Liver (tissue), 9 donors: ENCODE data around the gene TMEM59. TPM values are rescaled to one million over a fixed set of nuclear protein-coding genes. Genes with fewer than 3 reads are reported as not detected.

Experiments used
- DNase-seq: peaks from one replicate; pipeline ENCODE4 v3.0.0-alpha.2; 2017; ENCODE audit warnings: low spot score
- H3K27ac ChIP-seq, 2 donors: one replicate each; pipeline ENCODE4 v1.7.0; 2013; ENCODE audit warnings: inconsistent platforms in 2 of 2, low read length in 2 of 2, control low read depth in 1 of 2, low read depth in 1 of 2, mild to moderate bottlenecking in 1 of 2
- H3K27me3 ChIP-seq, 4 donors: one replicate each; pipeline versions ENCODE4 v1.6.1 to v1.7.0; 2013; ENCODE audit warnings: low read length in 3 of 4, inconsistent platforms in 1 of 4, mild to moderate bottlenecking in 1 of 4, moderate library complexity in 1 of 4; ENCODE audit not compliant: control insufficient read depth in 4 of 4, insufficient read depth in 4 of 4
- H3K36me3 ChIP-seq, 4 donors: one replicate each; pipeline versions ENCODE4 v1.6.1 to v1.7.0; 2013; ENCODE audit warnings: low read length in 3 of 4, mild to moderate bottlenecking in 3 of 4, low read depth in 1 of 4, moderate library complexity in 1 of 4; ENCODE audit not compliant: control insufficient read depth in 4 of 4, insufficient read depth in 3 of 4
- H3K4me1 ChIP-seq, 4 donors: one replicate each; pipeline versions ENCODE4 v1.6.1 to v1.7.0; 2013; ENCODE audit warnings: low read length in 3 of 4, mild to moderate bottlenecking in 3 of 4, moderate library complexity in 1 of 4; ENCODE audit not compliant: control insufficient read depth in 4 of 4, insufficient read depth in 4 of 4
- H3K4me3 ChIP-seq, 3 donors: one replicate each; pipeline versions ENCODE4 v1.6.1 to v1.7.0; 2013; ENCODE audit warnings: low read length in 3 of 3, control low read depth in 1 of 3, low read depth in 1 of 3, mild to moderate bottlenecking in 1 of 3
- H3K9ac ChIP-seq, 2 donors: one replicate each; pipeline ENCODE4 v1.7.0; 2013; ENCODE audit warnings: low read length in 2 of 2, mild to moderate bottlenecking in 2 of 2, moderate library complexity in 2 of 2, control low read depth in 1 of 2, low read depth in 1 of 2
- H3K9me3 ChIP-seq, 4 donors: one replicate each; pipeline versions ENCODE4 v1.6.1 to v1.7.0; 2013; ENCODE audit warnings: low read length in 3 of 4; ENCODE audit not compliant: control insufficient read depth in 4 of 4
- EGR1 ChIP-seq, 2 donors: IDR thresholded peaks; 2 replicates each; pipeline ENCODE4 v1.6.1; 2016 to 2018; ENCODE audit warnings: antibody characterized with exemption in 2 of 2, low read depth in 2 of 2
- FOXA1 ChIP-seq: IDR thresholded peaks from 2 replicates; pipeline ENCODE4 v1.6.1; 2016; ENCODE audit warnings: antibody characterized with exemption
- FOXA2 ChIP-seq: IDR thresholded peaks from 2 replicates; pipeline ENCODE4 v1.6.1; 2016; ENCODE audit warnings: antibody characterized with exemption
- GABPA ChIP-seq, 2 donors: IDR thresholded peaks in 1 of 2; conservative IDR thresholded peaks in 1 of 2; 2 replicates each; pipeline ENCODE4 v1.6.1; 2016; ENCODE audit warnings: antibody characterized with exemption in 2 of 2, mild to moderate bottlenecking in 1 of 2, moderate library complexity in 1 of 2
- HNF4A ChIP-seq, 2 donors: conservative IDR thresholded peaks; 2 replicates each; pipeline ENCODE4 v1.6.1; 2016; ENCODE audit warnings: antibody characterized with exemption in 2 of 2, mild to moderate bottlenecking in 2 of 2
- HNF4G ChIP-seq: IDR thresholded peaks from 2 replicates; pipeline ENCODE4 v1.6.1; 2016; ENCODE audit warnings: antibody characterized with exemption
- JUND ChIP-seq, 2 donors: IDR thresholded peaks; 2 replicates each; pipeline ENCODE4 v1.6.1; 2016; ENCODE audit warnings: antibody characterized with exemption in 2 of 2
- NR2F2 ChIP-seq: IDR thresholded peaks from 2 replicates; pipeline ENCODE4 v1.6.1; 2016; ENCODE audit warnings: antibody characterized with exemption
- RAD21 ChIP-seq, 2 donors: IDR thresholded peaks; 2 replicates each; pipeline ENCODE4 v1.6.1; 2016; ENCODE audit warnings: antibody characterized with exemption in 2 of 2, mild to moderate bottlenecking in 2 of 2
- REST ChIP-seq: IDR thresholded peaks from 2 replicates; pipeline ENCODE4 v1.6.1; 2016; ENCODE audit warnings: antibody characterized with exemption, mild to moderate bottlenecking
- RXRA ChIP-seq, 2 donors: IDR thresholded peaks; 2 replicates each; pipeline ENCODE4 v1.6.1; 2017 to 2018; ENCODE audit warnings: antibody characterized with exemption in 2 of 2, mild to moderate bottlenecking in 1 of 2
- SP1 ChIP-seq: IDR thresholded peaks from 2 replicates; pipeline ENCODE4 v1.6.1; 2018; ENCODE audit warnings: antibody characterized with exemption, mild to moderate bottlenecking
- TAF1 ChIP-seq: conservative IDR thresholded peaks from 2 replicates; pipeline ENCODE4 v1.6.1; 2016; ENCODE audit warnings: antibody characterized with exemption, mild to moderate bottlenecking
- YY1 ChIP-seq: IDR thresholded peaks from 2 replicates; pipeline ENCODE4 v1.6.1; 2016; ENCODE audit warnings: antibody characterized with exemption, mild to moderate bottlenecking
- ZBTB33 ChIP-seq: IDR thresholded peaks from 2 replicates; pipeline ENCODE4 v1.6.1; 2016; ENCODE audit warnings: antibody characterized with exemption
- WGBS: extraction: QIAGEN DNeasy Blood & Tissue Kit; methylation state at CpG from one replicate; pipeline ENCODE4 v1.1.7; 2013; 5-methylcytosine and 5-hydroxymethylcytosine counted together
- polyA plus RNA-seq, 2 donors: library from polyadenylated mRNA; stranded (reverse) in 1 of 2; unstranded in 1 of 2; fragments of 200-250 nt in 1 of 2; fragments of >200 nt in 1 of 2; fragmentation: Nextera tagmentation in 1 of 2; extraction: Ambion mirVana in 1 of 2; gene quantifications; one replicate each; pipeline versions ENCODE4 v1.2.1 to v1.2.3, GENCODE V29; 2013 to 2015
- total RNA-seq, 2 donors: library from RNA; depleted of rRNA; stranded (reverse); fragments of >200 nt; gene quantifications; one replicate each; pipeline ENCODE4 v1.2.3, GENCODE V29; 2014
- TF ChIP-seq, protein P1 (sequence below): IDR thresholded peaks from 2 replicates; pipeline ENCODE4 v1.6.1; 2016; ENCODE audit warnings: antibody characterized with exemption
- TF ChIP-seq, protein P2 (sequence below): IDR thresholded peaks from 2 replicates; pipeline ENCODE4 v1.6.1; 2016; ENCODE audit warnings: antibody characterized with exemption
- TF ChIP-seq, protein P3 (sequence below): fragments of 150-350 bp; IDR thresholded peaks from 2 replicates; pipeline ENCODE4 v1.5.1; 2017; ENCODE audit warnings: improper control_type of control experiment, low read depth, low read length; ENCODE audit not compliant: missing input control
- donor health status: healthy.
- donor health status: healthy.
- donor health status: healthy.
- donor health status: healthy.
- donor health status: healthy.

Gene TMEM59
- total and polyA plus RNA-seq, 4 donors: 255 to 436 (median 279) TPM

DNA sequence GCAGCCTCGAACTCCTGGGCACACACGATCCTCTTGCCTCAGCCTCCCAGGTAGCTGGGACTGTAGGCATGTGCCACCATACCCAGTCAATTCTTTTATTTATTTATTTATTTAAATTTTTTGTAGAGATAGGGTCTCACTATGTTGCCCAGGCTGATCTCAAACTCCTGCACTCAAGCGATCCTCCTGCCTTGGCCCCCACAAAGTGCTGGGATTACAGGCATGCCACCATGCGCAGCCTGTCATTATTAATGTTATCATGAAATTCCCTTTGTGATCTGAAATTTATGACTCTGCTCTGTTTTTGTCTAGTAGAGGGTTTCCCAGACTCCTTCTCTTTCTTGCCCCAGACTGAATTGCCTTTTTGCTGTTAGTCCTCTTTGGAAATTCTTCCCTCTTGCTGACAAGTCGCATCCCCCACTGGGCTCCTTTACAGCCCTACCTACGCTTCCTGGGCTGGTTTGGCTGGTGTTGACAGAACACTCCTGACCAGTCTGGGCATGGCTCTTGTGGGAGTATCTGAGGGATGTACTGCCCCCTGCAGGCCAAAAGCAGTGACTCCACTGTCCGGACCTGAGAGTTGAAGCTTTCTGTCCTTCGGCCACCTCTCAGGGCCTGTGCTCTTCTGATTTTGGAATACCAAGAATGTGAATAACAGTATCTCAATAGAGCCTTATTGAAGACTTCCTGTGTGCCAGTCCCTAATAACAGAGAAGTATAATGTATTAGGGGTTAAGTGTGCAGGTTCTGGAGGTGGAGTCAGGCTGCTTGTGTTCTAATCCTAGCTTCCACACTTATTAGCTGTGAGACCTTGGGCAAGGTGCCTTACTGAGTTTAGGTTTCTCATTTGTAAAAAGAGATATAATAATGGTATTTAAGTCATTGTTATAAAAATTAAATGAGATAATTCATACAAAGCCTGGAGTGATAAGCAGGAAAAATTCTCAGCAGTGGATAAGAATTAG lies 28.6 kb upstream of the TMEM59 start:
- no peaks in the 10 kb centered on the region for H3K36me3 ChIP-seq
- no peak overlapping the region for H3K4me3 ChIP-seq
- H3K27ac ChIP-seq: peak overlapping the region in 1 of 2 donors; percentile 20
- DNase-seq: peak; percentile 78
- WGBS: 66% methylated on average over 8 of the region's 8 CpGs
- H3K9me3 ChIP-seq: no peaks in the 10 kb centered on the region
- TF ChIP-seq FOXA2: peak; percentile 72
- TF ChIP-seq, protein P1, sequence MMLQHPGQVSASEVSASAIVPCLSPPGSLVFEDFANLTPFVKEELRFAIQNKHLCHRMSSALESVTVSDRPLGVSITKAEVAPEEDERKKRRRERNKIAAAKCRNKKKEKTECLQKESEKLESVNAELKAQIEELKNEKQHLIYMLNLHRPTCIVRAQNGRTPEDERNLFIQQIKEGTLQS: no peak
- no peak for TF ChIP-seq REST
- TF ChIP-seq, protein P2, sequence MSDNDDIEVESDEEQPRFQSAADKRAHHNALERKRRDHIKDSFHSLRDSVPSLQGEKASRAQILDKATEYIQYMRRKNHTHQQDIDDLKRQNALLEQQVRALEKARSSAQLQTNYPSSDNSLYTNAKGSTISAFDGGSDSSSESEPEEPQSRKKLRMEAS: no peak
- peak in 1 of 2 donors; percentile 10 for TF ChIP-seq HNF4A (conservative IDR thresholded peaks at IDR 0.05)
- TF ChIP-seq FOXA1: peak; percentile 54
- no peak for TF ChIP-seq GABPA (IDR thresholded peaks at IDR 0.05 in 1 of 2, conservative IDR thresholded peaks at IDR 0.05 in 1 of 2)
- peak; percentile 39 for TF ChIP-seq SP1
- peak in 1 of 2 donors; percentile 39 for TF ChIP-seq RXRA (IDR thresholded peaks at IDR 0.05)
- peak; percentile 79 to 88 for TF ChIP-seq RAD21 (IDR thresholded peaks at IDR 0.05)
- TF ChIP-seq, protein P3, sequence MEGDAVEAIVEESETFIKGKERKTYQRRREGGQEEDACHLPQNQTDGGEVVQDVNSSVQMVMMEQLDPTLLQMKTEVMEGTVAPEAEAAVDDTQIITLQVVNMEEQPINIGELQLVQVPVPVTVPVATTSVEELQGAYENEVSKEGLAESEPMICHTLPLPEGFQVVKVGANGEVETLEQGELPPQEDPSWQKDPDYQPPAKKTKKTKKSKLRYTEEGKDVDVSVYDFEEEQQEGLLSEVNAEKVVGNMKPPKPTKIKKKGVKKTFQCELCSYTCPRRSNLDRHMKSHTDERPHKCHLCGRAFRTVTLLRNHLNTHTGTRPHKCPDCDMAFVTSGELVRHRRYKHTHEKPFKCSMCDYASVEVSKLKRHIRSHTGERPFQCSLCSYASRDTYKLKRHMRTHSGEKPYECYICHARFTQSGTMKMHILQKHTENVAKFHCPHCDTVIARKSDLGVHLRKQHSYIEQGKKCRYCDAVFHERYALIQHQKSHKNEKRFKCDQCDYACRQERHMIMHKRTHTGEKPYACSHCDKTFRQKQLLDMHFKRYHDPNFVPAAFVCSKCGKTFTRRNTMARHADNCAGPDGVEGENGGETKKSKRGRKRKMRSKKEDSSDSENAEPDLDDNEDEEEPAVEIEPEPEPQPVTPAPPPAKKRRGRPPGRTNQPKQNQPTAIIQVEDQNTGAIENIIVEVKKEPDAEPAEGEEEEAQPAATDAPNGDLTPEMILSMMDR: peak; percentile 83
- no peak for TF ChIP-seq EGR1 (IDR thresholded peaks at IDR 0.05; ENCODE audit: low read depth in 2 of 2)
- TF ChIP-seq HNF4G: no peak
- TF ChIP-seq TAF1: no peak
- TF ChIP-seq JUND (IDR thresholded peaks at IDR 0.05): no peak
- TF ChIP-seq NR2F2: no peak
- TF ChIP-seq ZBTB33: no peak
- TF ChIP-seq YY1: no peak
- no peaks in the 10 kb centered on the region for H3K27me3 ChIP-seq
- H3K9ac ChIP-seq: no peak overlapping the region
- H3K4me1 ChIP-seq: peaks cover 2 to 45% (median 35%) of the 10 kb centered on the region in 4 donors
